ENCODE measurements around the gene TMEM269. TPM values are rescaled to one million over a fixed set of nuclear protein-coding genes. Genes with fewer than 3 reads are reported as not detected.

TMEM269 gene, protein sequence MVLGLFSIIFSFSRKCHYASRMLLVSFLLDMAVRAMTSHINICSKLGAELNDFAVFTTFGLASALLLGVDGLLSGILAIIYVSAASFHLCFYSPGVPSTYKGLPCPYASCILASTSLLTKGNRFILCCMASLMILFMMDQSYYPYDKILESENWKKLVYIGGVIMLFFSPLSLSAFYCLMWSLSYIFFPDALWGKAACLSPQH
- total RNA-seq: under 1 TPM; 0.24 to 0.57 TPM

DNA sequence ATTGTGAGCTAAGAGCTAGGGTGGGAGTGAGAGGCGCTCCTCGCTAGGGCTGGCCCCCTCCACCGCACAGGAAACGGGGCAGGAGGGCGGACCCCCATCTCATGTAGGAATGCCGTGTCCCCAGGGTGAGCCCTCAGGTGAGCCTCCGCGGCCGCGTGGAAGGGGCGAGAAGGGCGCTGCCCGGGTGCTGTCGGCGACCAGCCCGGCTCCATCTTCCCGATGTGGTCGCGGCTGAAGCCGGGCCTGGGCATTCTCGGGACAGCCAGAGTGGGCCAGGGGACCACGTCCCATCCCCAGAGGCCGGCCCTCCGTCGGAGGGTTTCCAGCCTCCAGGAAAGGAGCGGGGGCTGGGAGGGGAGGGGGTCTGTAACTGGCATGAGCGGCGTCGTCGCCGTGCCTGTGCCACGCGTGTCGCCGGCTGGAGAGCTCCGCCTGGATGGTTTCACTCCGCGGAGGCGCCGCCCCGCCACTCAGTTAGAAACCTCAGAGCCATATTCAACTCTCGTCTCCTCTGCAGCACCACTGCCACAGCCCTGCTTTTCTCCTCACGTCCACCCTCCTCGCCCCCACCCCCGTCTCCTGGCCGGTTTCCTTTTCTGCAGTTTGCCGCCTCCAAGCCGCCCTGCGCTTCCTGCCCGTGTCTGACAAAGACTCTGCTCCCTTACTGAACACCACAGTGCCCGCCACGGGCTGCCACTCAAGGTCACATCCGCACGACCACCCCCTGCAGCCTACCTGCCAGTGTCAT is at the start of gene TMEM269:
TSS of gene TMEM269 (plus strand) at position 46 of the 748 bp plus-strand sequence. CDS start 4,903 bp downstream, outside the sequence.
- CTCF ChIA-PET: no interaction called here
- Mint-ChIP-seq H3K9me3 (no peaks in the 10 kb centered on the region), H3K36me3 (ENCODE audit: low read depth) (peaks cover 15% of the 10 kb centered on the region), H3K27me3 (ENCODE audit: low read depth) (no peaks in the 10 kb centered on the region), H3K4me3 (peak within 1 kb of the TSS; percentile 60), H3K4me1 (ENCODE audit: low read depth) (peaks cover 13% of the 10 kb centered on the region), H3K27ac (no peak within 1 kb of the TSS)
- peak; percentile 75 for DNase-seq
- intact Hi-C loops (cut with micrococcal nuclease): no loop called here

DNA sequence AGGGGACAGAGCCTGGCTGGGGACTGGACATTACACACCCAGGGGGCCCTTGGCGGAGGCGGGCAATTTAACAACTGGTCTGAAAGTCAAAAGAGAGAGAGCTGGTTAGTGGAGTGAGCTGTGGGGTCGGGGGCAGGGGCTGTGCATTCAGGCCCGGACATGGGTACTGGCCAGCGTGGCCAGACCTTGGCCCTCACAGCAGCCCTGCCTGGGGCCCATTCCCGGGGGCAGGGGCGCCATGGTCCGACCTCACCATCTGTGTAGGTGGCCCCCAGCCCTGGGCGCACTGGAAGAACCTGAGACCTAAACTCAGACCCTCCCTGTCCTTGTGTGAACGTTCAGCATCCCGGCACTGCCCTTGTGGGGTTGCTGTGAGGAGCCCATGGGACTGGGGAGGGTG is 49.7 kb upstream of the TMEM269 start:
- CTCF ChIA-PET: interaction anchor here (1.7 kb wide), 1 partner anchor 11 kb away, joined by 6 read pairs; no protein-coding TSS in a partner anchor
- Mint-ChIP-seq H3K4me1 (ENCODE audit: low read depth) (peaks cover 11% of the 10 kb centered on the region), H3K4me3 (no peak overlapping the region), H3K36me3 (ENCODE audit: low read depth) (no peaks in the 10 kb centered on the region), H3K27me3 (ENCODE audit: low read depth) (no peaks in the 10 kb centered on the region), H3K9me3 (no peaks in the 10 kb centered on the region), H3K27ac (no peak overlapping the region)
- DNase-seq: no peak
- intact Hi-C loops (cut with micrococcal nuclease): no loop called here

DNA sequence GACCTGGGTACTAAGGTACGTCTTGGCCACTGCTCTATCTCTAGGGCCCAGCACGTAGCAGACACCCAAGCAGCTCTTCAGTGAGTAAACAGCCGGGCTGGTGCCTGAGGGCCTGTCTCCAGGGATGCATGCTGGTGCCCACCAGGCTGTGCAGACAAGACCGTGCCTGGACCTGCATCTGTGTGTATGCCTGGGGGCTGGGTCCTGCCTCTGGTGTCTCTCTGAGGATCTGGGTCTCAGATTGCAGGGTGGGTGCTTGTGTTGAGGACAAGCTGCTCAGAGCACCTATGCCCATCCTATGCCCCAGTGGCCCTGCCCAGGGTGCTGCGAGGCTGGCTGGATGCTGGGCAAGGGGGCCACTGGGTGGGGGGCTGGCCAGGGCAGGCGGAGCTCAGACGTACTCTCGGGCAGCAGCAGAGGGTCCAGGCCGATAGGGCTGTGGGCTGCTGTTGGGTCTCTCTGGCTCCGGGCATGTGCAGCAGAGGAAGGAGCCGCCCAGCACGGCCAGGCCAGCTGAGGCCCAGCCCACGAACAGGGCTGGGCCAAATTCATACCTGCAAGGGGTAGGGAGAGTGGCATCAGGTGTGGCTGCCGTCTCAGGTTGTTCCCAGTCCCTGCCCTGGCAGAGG is 49.2 kb upstream of the TMEM269 start:
- H3K27me3 Mint-ChIP-seq (ENCODE audit: low read depth): no peaks in the 10 kb centered on the region
- H3K4me3 Mint-ChIP-seq: no peak overlapping the region
- DNase-seq: no peak
- intact Hi-C loops (cut with micrococcal nuclease): no loop called here
- H3K9me3 Mint-ChIP-seq: no peaks in the 10 kb centered on the region
- CTCF ChIA-PET: interaction anchor here (0.5 to 1.7 kb wide), 3 partner anchors 11 to 226 kb away, joined by 3 to 6 read pairs (median 3); no protein-coding TSS in a partner anchor
- H3K4me1 Mint-ChIP-seq (ENCODE audit: low read depth): peaks cover 11% of the 10 kb centered on the region
- H3K27ac Mint-ChIP-seq: no peak overlapping the region
- no peaks in the 10 kb centered on the region for H3K36me3 Mint-ChIP-seq (ENCODE audit: low read depth)

DNA sequence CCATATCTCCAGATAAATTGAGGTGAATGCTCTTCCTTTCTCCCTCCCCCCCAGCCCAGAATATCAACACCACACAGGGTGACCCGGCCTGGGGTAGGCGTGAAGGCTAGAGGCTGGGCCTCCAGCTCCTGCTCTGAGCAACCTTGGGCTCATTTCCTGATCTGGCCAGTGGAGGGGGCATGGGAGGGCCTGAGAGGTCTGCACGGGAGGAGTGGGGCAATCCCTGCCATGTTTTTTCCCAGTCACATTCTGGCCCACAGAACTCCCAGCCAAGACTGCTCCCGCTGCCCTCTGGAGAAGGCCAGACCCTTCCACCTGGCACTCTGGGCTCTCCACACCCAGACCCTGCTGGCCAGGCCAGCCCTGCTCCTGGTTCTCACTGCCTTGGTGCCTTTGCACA is 48.6 kb upstream of the TMEM269 start:
- no peak overlapping the region for H3K4me3 Mint-ChIP-seq
- intact Hi-C loops (cut with micrococcal nuclease): no loop called here
- no peak overlapping the region for H3K27ac Mint-ChIP-seq
- H3K36me3 Mint-ChIP-seq (ENCODE audit: low read depth): no peaks in the 10 kb centered on the region
- DNase-seq: no peak
- H3K27me3 Mint-ChIP-seq (ENCODE audit: low read depth): no peaks in the 10 kb centered on the region
- no peaks in the 10 kb centered on the region for H3K9me3 Mint-ChIP-seq
- H3K4me1 Mint-ChIP-seq (ENCODE audit: low read depth): peaks cover 8% of the 10 kb centered on the region
- CTCF ChIA-PET: interaction anchor here (0.5 to 1.7 kb wide), 3 partner anchors 10 to 226 kb away, joined by 3 to 6 read pairs (median 3); no protein-coding TSS in a partner anchor

DNA sequence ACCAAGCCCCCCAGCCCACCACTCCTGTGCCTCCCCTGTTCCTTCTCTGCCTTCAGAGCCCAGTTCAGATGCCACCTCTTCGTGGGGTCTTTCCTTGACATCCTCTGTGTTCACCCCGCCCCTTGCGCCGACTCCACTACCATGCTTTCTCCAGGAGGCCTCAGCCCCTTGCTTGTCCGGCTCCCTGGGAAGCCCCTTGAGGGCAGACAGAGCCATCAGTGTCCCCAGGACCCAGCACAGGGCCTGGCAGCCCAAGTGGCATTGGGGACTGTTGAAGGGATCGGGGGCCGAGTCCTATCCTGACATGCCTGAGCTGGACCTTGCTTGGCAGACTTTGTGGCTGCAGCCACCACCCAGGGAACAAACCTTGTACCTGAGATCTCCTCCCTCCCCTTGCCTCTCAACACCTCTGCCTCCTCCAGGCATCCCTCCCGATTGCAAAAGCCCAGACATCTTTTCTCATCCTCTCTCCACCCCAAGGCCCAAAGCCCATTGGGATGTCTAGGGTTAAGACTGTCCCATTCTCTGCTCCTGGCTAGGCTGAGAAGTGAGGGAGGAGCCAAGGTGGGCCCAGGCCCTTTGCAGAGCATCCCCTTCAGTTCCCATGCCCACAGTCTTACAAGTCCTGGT is 48.1 kb upstream of the TMEM269 start:
- CTCF ChIA-PET: interaction anchor here (0.8 to 1.7 kb wide), 3 partner anchors 10 to 30 kb away, joined by 3 to 6 read pairs (median 4); partner anchors contain the start of gene P3H1
- H3K36me3 Mint-ChIP-seq (ENCODE audit: low read depth): no peaks in the 10 kb centered on the region
- H3K4me3 Mint-ChIP-seq: no peak overlapping the region
- intact Hi-C loops (cut with micrococcal nuclease): no loop called here
- peaks cover 8% of the 10 kb centered on the region for H3K4me1 Mint-ChIP-seq (ENCODE audit: low read depth)
- no peaks in the 10 kb centered on the region for H3K27me3 Mint-ChIP-seq (ENCODE audit: low read depth)
- H3K9me3 Mint-ChIP-seq: no peaks in the 10 kb centered on the region
- no peak for DNase-seq
- H3K27ac Mint-ChIP-seq: no peak overlapping the region

DNA sequence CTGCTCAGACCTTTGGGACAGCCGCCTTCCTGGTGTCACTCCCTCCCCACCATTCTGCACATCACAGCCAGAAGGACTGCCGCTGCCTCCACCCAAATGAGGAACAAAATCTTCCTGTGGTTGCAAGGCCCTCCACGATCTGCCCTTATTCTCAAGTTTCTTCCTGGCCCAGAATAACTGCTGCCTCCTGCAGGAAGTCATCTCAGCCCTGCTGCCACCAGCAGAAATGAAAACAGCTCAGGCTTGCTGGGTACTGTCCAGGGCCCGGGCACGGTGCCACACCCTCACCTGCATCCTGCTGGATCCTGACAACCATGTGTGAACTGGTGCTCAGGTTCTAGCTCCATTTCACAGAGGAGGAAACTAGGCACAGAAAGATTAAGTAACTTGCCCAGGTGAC is 47.5 kb upstream of the TMEM269 start:
- Mint-ChIP-seq H3K36me3 (ENCODE audit: low read depth) (no peaks in the 10 kb centered on the region), H3K9me3 (no peaks in the 10 kb centered on the region), H3K4me1 (ENCODE audit: low read depth) (peaks cover 8% of the 10 kb centered on the region), H3K27me3 (ENCODE audit: low read depth) (no peaks in the 10 kb centered on the region), H3K4me3 (no peak overlapping the region), H3K27ac (no peak overlapping the region)
- DNase-seq: no peak
- CTCF ChIA-PET: interaction anchor here (0.8 to 1.4 kb wide), 2 partner anchors 10 to 29 kb away, joined by 3 to 4 read pairs; partner anchors contain the start of gene P3H1
- intact Hi-C loops (cut with micrococcal nuclease): no loop called here

DNA sequence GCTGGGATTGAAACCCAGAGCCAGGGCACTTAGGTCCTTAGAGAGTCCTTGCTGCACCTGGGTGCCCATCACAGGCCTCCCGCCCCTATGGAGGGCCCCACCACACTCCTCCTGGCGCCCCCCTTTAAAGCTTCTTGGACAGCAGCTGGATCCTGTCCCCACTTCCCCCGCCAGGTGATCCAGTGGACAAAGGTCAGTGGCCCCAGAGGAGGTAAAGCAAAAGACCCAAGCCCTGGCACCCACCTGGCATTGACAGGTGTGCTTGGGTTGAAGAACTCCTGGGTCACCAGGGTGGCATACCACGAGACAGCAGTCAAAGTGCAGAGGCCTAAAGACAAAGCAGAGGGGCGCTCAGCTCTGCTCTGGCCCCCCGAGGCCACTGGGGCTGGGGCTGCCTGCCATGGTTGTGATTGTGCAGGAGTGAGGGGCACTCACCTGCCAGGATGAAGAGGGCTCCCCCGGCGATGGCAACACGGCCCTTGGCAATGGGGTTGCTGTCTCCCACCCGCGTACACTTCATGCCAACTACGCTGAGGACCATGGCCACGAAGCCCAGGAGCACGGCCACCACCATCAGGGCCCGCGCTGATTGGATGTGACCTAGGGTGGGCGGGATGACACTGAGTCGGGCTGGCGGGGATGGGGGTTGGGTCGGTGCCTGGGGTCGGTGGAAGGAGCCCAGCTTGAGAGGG is 46.7 kb upstream of the TMEM269 start:
- Mint-ChIP-seq H3K9me3 (no peaks in the 10 kb centered on the region), H3K27me3 (ENCODE audit: low read depth) (no peaks in the 10 kb centered on the region), H3K4me1 (ENCODE audit: low read depth) (peaks cover 8% of the 10 kb centered on the region), H3K36me3 (ENCODE audit: low read depth) (no peaks in the 10 kb centered on the region), H3K27ac (no peak overlapping the region), H3K4me3 (no peak overlapping the region)
- intact Hi-C loops (cut with micrococcal nuclease): no loop called here
- no peak for DNase-seq
- CTCF ChIA-PET: interaction anchor here (1.4 kb wide), 2 partner anchors 9 to 28 kb away, joined by 4 to 5 read pairs; partner anchors contain the start of gene P3H1

DNA sequence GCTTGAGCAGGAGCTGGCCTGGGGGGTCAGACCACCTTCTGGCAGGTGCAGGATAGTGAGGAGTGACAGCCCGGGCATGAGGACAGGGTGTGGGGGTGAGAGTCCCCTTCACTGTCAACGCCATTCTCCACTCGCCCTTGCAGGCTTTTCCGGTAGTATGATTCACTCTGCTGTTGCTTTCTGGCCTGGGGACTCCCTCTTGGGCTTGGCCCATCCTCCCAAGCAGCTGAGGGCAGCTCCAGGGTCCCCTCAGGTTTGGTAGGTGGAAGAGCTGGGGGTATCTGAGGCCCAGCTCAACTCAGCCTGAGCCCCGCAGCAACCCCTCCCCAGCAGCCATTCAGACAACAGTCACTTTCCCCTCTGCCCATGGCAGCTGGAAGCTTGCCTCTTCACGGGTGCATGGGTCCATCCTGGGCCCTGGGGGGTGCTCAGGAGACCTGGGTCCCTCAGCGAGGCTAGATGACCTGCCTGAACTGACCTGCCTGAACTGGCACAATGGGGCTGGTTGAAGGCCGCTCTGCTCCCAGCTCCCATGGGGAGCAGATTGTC is 46.0 kb upstream of the TMEM269 start:
- Mint-ChIP-seq H3K27me3 (ENCODE audit: low read depth) (no peaks in the 10 kb centered on the region), H3K36me3 (ENCODE audit: low read depth) (no peaks in the 10 kb centered on the region), H3K27ac (no peak overlapping the region), H3K9me3 (no peaks in the 10 kb centered on the region), H3K4me1 (ENCODE audit: low read depth) (peaks cover 8% of the 10 kb centered on the region), H3K4me3 (no peak overlapping the region)
- DNase-seq: no peak
- CTCF ChIA-PET: interaction anchor here (1.4 kb wide), 1 partner anchor 8 kb away, joined by 5 read pairs; no protein-coding TSS in a partner anchor
- intact Hi-C loops (cut with micrococcal nuclease): no loop called here

DNA sequence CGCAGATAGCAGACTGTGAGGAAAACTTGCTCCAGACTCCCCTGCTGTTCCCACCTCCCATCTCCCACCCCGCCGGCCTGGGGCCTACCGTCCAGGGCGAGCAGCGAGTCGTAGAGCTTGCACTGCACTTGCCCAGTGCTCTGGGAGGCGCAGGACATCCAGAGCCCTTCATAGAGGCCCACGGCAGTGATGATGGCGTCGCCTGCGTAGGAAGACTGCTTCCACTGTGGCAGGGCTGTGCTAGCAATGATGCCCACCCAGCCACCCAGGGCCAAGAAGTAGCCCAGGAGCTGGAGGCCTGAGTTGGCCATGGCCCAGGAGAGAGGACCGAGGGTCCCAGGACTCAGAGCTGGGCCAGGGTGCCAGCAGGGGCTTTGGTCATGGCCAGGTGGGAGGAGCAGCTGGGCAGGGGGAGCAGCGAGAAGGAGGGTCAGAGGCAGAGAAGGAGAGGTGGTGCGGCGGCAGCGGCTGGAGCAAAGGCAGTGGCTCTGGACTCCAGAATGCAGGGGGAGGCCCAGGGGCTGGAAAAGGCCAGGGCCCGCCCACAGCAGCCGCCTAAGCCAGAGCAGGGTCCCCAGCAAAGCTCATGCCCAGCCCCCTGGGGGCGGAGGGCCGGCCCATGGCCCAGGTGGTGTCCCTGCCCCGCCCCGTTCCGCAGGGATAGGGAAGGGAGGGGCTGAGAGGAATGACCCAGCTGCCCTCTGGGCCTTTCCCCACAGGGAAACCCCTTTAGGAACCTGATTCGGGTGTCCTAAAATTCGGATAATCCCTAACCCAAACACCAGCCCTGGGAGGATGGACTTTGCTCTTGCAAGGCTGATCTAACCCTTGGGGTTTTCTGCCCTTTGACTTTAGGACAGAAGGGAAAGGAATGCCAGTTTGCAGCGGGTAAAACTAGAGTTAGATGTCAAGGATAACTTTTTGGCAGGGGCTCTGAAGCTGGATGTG is 44.8 kb upstream of the TMEM269 start, which contains the start of gene CLDN19:
TSS of gene CLDN19 (minus strand) at position 484 of the 948 bp plus-strand sequence. CDS start at position 311, 173 bp downstream.
- H3K9me3 Mint-ChIP-seq: no peaks in the 10 kb centered on the region
- H3K36me3 Mint-ChIP-seq (ENCODE audit: low read depth): no peaks in the 10 kb centered on the region
- H3K27ac Mint-ChIP-seq: no peak within 1 kb of the TSS
- H3K27me3 Mint-ChIP-seq (ENCODE audit: low read depth): no peaks in the 10 kb centered on the region
- intact Hi-C loops (cut with micrococcal nuclease): no loop called here
- DNase-seq: no peak
- peaks cover 8% of the 10 kb centered on the region for H3K4me1 Mint-ChIP-seq (ENCODE audit: low read depth)
- H3K4me3 Mint-ChIP-seq: no peak within 1 kb of the TSS
- CTCF ChIA-PET: no interaction called here

DNA sequence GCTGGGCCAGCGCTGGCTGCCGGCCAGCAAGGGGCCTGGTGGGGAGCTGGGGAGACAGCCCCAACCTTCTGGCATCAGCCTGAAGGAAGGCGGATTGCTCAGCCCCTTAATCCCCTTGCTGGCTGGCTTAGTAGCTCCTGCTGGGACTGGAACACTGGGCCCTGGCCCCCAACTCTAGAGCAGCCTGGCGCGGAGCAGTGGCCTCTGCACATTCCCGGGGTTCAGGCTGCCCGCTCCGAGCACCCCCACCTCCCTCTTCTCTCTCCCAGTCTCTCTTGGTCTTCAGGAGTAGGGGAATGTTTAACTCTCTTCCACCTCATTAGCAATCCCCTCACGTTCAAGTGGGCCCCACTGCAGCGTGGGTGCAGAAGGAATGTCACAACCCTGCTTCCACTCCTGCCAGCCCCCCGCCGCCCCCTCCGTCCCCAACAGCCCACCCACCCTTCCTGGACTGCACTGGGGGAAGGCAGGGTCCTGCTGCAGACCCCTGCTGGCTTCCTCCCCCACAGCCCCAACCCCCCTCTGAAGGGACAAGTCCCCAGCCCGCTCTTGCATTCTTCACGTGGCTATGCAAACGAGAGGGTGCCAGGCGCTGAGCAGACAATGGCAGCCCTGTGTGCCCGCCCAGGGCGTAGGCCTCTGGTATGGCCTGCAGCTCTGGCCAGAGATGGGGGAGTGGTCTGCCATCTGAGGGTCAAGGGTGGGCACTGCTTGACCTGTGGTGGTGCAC is 43.8 kb upstream of the TMEM269 start:
- Mint-ChIP-seq H3K36me3 (ENCODE audit: low read depth) (no peaks in the 10 kb centered on the region), H3K27me3 (ENCODE audit: low read depth) (no peaks in the 10 kb centered on the region), H3K9me3 (no peaks in the 10 kb centered on the region), H3K4me1 (ENCODE audit: low read depth) (peaks cover 8% of the 10 kb centered on the region), H3K4me3 (no peak overlapping the region), H3K27ac (no peak overlapping the region)
- no peak for DNase-seq
- CTCF ChIA-PET: no interaction called here
- intact Hi-C loops (cut with micrococcal nuclease): no loop called here
